ENCODE results near the gene DST. TPM values are rescaled to one million over a fixed set of nuclear protein-coding genes. Genes with fewer than 3 reads are reported as not detected.

Gene DST
- total RNA-seq, 2 experiments from 2014 or later: 3.1 to 4.4 TPM

DNA sequence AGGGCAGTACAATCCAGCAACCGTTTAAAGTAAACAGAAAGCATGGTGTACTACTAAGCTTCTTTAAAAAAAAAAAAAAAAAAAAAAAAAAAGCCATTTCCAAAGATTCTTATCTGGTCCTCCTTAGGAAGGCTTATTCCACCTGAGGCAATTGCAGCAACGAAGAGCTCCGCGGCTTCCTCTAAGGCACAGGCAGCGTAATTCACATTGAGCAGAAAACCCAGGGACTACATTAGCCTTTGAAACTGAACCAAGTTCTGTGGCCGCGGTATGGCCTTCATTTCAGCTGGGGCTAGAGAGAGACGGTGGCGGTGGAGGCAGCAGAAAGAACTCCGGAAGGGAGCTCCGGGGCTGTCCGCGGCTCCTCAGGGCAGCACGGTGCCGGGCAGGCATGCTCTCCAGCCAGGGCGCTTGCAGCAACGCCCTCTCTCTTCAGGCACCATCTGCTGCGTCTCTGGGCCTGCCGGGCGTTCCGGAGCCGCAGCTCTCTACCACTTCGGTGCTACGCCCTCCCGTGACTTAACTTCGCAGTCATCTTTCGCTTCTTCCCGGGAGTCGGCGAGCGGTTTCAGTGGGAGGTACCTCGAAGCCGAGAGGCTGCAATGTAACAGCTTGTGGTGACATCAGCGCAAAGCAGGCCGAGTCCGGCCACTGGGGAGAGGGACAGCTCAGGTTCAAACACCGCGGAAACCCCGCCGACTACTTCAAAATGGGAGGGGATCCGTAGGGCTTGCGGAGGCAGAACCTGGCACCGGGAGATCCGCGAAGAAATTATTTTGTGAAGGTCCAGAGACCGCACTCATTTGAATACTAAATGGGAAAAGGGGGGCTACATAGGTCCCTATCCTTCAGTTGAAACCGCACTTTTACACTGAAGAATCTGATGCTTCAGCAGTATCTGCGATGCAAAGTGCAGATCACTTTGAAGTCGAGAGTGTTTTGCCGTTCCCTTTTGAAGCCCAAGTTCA lies 100.0 kb downstream of the DST start:
- Mint-ChIP-seq H3K27me3 (peaks cover 2% of the 10 kb centered on the region), H3K27ac (no peak overlapping the region), H3K36me3 (ENCODE audit: low read depth) (no peaks in the 10 kb centered on the region), H3K9me3 (no peaks in the 10 kb centered on the region), H3K4me3 (no peak overlapping the region), H3K4me1 (no peaks in the 10 kb centered on the region)
- peak; percentile 69 for DNase-seq
- POLR2A ChIA-PET: no interaction called here
- CTCF ChIA-PET: interaction anchor here (0.6 to 1.3 kb wide), 3 partner anchors 30 to 375 kb away, joined by 3 read pairs; no protein-coding TSS in a partner anchor

DNA sequence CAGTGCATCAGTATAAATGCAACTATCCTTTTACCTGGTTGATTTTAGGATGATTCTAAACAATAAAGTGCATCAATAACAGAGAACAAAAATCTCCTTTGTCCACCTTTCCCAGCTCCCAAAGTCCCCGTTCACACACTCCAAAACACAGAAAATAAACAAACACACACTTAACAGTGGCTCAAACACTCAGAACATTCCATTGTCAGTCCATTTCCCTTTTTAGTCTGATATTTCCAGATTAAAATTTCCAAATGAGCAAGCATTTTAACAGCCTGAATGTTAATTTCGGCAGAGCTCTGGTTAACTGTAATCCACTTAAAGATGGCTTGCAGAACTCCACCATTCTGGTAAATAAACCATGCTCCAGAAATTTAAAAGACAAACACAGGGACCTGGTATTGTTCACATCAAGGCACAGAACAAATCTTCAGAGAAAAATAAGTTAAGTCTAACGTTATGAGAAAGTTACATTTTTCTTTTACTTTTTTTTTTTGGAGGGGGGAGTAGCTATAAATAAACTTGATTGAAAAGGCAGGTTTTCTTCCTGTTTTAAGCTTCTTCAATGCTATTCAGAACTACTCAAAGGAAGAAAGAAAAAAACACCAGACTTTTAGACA lies 100.8 kb downstream of the DST start:
- POLR2A ChIA-PET: no interaction called here
- no peak overlapping the region for H3K27ac Mint-ChIP-seq
- CTCF ChIA-PET: interaction anchor here (1.3 kb wide), 1 partner anchor 52 kb away, joined by 3 read pairs; no protein-coding TSS in a partner anchor
- H3K4me1 Mint-ChIP-seq: no peaks in the 10 kb centered on the region
- no peaks in the 10 kb centered on the region for H3K9me3 Mint-ChIP-seq
- peaks cover 2% of the 10 kb centered on the region for H3K27me3 Mint-ChIP-seq
- no peak for DNase-seq
- no peak overlapping the region for H3K4me3 Mint-ChIP-seq
- H3K36me3 Mint-ChIP-seq (ENCODE audit: low read depth): no peaks in the 10 kb centered on the region

DNA sequence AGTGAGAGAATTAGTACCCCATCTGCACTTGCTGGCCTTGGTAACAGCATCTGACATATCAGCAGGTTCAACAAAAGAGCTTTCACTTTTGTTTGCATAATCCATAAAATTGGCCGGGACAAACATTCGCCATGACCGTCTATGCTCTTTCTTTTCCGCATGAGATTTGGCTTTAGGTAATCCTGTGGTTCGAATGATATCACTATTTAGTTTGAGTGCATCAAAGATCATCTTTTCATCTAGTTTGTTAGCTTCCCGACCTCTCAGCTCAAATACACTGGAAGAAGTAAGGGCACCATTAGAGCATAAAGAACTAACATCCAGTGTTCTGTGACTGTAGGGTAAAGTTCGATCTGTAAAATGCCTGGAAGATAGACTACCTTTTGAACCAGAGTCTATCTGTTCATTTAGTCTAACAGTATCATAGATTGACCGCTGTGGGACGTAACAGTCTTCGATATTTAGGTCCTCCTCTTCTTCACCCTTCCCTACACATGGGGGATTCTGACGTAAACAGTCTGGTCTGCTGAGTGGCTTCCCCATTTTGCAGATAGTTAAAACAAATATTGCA lies 101.6 kb downstream of the DST start:
- H3K9me3 Mint-ChIP-seq: no peaks in the 10 kb centered on the region
- H3K27ac Mint-ChIP-seq: no peak overlapping the region
- ChIA-PET POLR2A (no interaction called here), CTCF (no interaction called here)
- no peak overlapping the region for H3K4me3 Mint-ChIP-seq
- H3K27me3 Mint-ChIP-seq: peaks cover 2% of the 10 kb centered on the region
- no peaks in the 10 kb centered on the region for H3K36me3 Mint-ChIP-seq (ENCODE audit: low read depth)
- no peaks in the 10 kb centered on the region for H3K4me1 Mint-ChIP-seq
- no peak for DNase-seq

DNA sequence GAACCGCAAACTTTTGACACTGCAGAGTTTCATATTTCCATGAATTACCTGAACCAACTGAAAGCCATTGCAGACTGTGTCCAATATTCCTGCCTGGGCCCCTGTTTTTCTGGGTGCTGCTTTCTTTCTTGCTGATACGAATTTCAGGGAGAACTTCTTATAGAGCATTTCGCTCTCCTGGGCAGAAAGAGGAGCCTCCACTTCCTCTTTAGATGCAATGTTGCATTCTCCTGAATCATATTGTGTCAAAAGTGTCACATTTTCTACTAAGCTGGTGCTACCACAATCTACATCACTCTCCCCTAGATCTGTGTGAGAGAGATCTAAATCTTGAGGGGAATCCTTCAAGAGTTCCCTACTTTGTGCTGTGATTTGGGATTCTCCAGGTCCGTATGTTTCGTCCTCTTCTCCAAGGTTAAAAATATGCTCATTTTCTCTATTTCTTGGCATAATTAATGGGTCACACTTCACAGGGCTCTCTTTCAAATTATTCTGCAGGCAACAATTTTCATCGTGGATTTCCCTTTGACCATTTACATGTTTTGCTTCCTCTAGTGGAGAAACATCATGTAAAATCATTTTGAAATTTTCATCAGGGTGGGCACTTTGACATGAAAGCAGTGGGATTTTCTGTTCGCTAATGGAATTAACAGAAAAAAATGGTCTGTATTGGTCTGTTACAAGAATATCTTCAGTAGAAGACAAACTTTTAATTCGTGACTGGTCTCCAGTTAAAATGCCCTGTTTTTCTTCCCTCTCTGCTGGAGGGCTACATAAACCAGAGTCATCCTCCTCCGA lies 102.3 kb downstream of the DST start:
- no peaks in the 10 kb centered on the region for H3K9me3 Mint-ChIP-seq
- H3K36me3 Mint-ChIP-seq (ENCODE audit: low read depth): no peaks in the 10 kb centered on the region
- H3K27me3 Mint-ChIP-seq: peaks cover 2% of the 10 kb centered on the region
- DNase-seq: no peak
- H3K27ac Mint-ChIP-seq: no peak overlapping the region
- ChIA-PET CTCF (no interaction called here), POLR2A (no interaction called here)
- no peaks in the 10 kb centered on the region for H3K4me1 Mint-ChIP-seq
- no peak overlapping the region for H3K4me3 Mint-ChIP-seq

DNA sequence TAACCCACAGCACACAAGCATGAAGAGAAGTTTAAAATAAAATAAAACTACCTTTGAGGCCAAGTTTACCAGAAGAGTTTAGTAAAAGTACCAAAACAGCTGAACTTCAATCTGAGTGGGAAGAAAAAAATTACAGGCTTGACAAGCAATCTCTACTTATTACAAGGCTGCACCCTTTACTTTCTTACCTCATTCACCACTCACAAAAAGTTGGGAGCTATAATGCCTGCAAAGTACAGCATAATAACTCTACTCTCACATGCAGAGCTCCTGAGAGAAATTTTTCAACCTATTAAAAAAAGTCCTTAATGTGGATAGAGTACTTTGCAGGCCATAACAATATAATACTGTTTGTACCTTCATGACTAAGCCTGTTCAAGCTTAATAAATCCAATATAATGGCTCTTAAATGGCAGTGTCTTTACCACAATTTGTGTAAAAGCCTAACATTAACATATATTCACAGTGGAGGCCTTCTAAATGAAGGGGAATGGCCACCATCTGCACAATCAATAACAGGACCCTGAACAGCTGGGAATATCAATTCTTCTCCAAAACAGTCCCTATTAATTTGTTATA lies 103.1 kb downstream of the DST start:
- H3K27ac Mint-ChIP-seq: no peak overlapping the region
- no peaks in the 10 kb centered on the region for H3K27me3 Mint-ChIP-seq
- no peak overlapping the region for H3K4me3 Mint-ChIP-seq
- no peaks in the 10 kb centered on the region for H3K4me1 Mint-ChIP-seq
- ChIA-PET CTCF (no interaction called here), POLR2A (no interaction called here)
- H3K36me3 Mint-ChIP-seq (ENCODE audit: low read depth): no peaks in the 10 kb centered on the region
- H3K9me3 Mint-ChIP-seq: no peaks in the 10 kb centered on the region
- DNase-seq: no peak

DNA sequence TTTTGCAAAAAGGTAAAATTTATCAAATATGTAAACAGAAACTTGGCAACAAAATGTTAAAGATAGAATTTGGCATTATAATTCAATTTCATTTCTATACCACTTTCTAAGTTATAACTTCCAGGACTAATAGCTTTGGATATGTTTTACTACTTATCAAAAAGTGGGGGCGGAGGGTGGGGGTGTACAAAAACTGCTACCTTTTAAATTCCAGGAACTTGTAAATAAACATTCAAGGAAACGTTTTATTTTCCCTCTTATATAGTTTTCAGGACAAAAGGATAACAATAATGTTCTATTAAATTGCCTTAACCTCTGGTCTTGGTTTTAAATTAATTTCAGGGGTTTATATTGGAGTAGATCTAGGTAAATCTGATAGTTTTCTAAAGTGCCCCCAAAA lies 103.8 kb downstream of the DST start:
- H3K27me3 Mint-ChIP-seq: no peaks in the 10 kb centered on the region
- CTCF ChIA-PET: no interaction called here

DNA sequence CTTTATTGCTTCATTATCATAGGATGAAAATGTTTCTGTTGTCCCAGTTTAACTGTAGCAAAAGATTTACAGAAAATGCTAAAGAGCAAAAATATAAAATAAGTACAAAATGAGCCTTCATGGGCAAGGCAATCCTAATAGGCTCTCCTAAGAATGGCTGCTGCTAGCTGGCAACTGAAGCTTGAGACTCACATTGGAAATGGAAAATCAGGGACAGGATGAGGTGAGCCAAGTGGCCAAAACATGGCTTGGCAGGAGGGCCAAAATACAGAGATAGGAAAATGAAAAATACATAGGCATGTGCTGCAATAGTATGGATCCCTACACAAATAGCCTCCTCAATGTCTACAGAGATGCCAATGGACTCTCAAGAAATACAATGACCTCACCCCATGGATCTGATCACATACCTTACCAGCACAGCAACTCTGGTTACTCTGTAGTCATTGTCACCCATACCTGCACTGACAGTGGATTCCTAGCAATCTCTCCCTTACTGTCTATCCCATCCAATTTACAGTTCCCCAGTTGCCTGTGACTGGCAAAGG lies 105.4 kb downstream of the DST start:
- POLR2A ChIA-PET: no interaction called here
- H3K9me3 Mint-ChIP-seq: no peaks in the 10 kb centered on the region

More for the DNA sequence above, 103.8 kb downstream of the DST start:
- no peaks in the 10 kb centered on the region for H3K9me3 Mint-ChIP-seq
- H3K4me1 Mint-ChIP-seq: no peaks in the 10 kb centered on the region
- H3K27ac Mint-ChIP-seq: no peak overlapping the region
- no peak overlapping the region for H3K4me3 Mint-ChIP-seq
- H3K36me3 Mint-ChIP-seq (ENCODE audit: low read depth): no peaks in the 10 kb centered on the region
- no peak for DNase-seq
- POLR2A ChIA-PET: no interaction called here

DNA sequence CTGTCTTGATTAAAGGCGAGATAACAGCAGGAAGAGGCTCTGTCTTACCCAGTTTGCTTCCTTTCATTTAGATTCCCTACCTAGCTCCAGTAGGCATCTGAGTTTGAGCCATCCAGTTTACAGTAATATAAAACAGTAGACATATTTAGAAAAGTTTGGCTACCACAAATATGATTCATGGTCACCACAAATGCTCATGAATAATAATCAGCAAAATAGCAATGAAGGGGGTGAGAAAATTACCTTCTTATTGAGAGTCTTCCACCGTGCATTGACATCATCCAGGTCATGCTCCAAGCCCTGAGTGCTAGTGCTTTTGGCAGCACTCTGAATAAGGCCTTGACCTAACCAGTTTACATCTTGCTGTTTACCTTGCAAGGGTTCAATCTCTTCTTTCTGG lies 106.2 kb downstream of the DST start:
- ChIA-PET CTCF (no interaction called here), POLR2A (no interaction called here)
- Mint-ChIP-seq H3K4me3 (no peak overlapping the region), H3K27ac (no peak overlapping the region), H3K9me3 (no peaks in the 10 kb centered on the region), H3K27me3 (no peaks in the 10 kb centered on the region), H3K36me3 (ENCODE audit: low read depth) (no peaks in the 10 kb centered on the region), H3K4me1 (no peaks in the 10 kb centered on the region)
- no peak for DNase-seq

More for the DNA sequence above, 105.4 kb downstream of the DST start:
- no peak overlapping the region for H3K27ac Mint-ChIP-seq
- DNase-seq: no peak
- H3K4me1 Mint-ChIP-seq: no peaks in the 10 kb centered on the region
- no peaks in the 10 kb centered on the region for H3K36me3 Mint-ChIP-seq (ENCODE audit: low read depth)
- H3K27me3 Mint-ChIP-seq: no peaks in the 10 kb centered on the region
- CTCF ChIA-PET: no interaction called here
- no peak overlapping the region for H3K4me3 Mint-ChIP-seq

DNA sequence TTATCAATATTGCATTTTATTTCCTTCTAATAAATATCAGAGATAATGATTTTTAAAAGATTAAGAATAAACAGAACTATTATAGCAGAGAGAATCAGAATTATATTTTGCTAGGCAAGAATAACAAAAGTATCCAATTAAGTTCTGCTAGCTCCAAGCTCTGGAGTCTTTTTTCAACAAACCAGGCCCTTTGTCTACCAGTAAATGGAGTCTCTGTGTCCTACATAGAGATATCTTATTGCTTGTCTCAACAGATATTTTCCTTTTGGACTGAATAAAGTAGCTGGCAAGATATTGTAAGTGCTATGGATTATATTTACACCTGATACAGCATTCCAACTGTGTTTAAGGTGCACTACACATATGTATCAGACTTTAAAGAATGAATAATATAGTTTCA lies 107.1 kb downstream of the DST start:
- ChIA-PET POLR2A (no interaction called here), CTCF (no interaction called here)
- H3K36me3 Mint-ChIP-seq (ENCODE audit: low read depth): no peaks in the 10 kb centered on the region
- no peak overlapping the region for H3K27ac Mint-ChIP-seq
- no peak for DNase-seq
- H3K4me3 Mint-ChIP-seq: no peak overlapping the region
- no peaks in the 10 kb centered on the region for H3K9me3 Mint-ChIP-seq
- H3K4me1 Mint-ChIP-seq: no peaks in the 10 kb centered on the region
- no peaks in the 10 kb centered on the region for H3K27me3 Mint-ChIP-seq

DNA sequence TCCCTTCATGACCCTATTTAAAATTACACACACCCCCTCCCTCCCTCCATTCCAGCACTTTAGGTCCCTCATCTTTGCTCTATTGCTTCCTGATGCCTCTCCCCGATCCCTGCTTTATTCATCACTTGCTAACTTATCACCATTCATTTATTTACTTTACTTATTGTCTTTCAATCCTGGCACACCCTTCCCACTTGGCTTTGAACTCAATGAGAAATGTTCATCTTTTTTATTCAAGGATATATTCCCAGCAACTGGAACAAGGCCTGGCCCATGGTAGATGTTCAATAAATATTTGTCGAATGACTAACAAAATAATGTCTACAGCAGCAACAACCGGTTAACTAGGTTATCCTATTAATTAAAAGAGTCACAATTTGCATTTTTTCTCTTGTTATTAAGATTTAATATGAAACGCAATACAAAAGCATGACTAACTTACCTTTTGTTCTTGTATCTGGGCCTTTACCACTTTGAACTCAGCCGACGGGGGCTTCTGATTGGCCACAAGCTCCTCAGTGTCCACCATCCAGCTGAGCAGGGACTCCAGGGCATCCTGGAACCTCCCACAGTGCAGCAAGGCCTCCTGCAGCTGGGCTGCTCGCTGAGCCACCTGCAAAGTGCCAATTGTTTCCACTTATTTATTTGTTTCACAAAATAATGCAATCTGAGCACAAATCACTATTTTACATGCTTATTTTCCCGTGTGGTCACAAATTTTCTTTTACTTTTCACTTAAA lies 107.8 kb downstream of the DST start:
- ChIA-PET POLR2A (no interaction called here), CTCF (no interaction called here)
- Mint-ChIP-seq H3K4me3 (no peak overlapping the region), H3K9me3 (no peaks in the 10 kb centered on the region), H3K36me3 (ENCODE audit: low read depth) (no peaks in the 10 kb centered on the region), H3K27ac (no peak overlapping the region), H3K4me1 (no peaks in the 10 kb centered on the region), H3K27me3 (no peaks in the 10 kb centered on the region)
- no peak for DNase-seq

DNA sequence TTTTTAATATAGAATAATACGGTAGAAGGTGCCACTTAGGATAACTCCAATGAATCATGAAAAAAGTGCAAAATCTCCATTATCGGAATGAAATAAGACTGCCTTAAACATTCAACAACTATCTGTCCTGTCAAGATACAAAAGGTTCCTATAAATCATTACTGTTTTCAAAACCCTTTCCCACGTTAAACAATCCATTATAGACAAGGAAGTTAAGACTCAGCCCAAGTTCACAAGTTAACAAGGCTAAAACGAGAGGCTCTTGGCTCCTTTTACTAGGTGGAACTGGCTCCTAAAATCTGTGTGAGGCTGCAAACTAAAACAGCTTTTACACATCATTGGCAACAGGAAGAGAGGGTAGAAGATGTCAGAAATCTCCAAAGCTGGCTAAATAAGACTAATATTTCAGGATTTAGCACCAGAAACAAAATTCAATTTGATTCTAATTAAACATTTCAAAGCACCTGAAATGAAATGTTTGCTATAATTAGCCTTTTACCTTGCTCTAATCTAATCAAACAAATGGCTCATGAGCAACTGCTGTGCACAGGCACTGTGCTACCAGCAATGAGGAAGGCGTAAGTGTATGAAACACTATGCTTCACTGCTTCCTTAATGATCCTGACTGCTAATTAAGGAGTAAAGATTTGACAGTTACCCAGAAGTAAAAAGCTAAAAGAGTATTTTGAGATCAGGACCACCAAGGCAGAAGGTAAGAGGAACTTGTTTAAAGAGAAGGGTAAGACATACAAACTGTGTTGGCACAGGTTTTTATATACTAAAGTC lies 109.7 kb downstream of the DST start:
- H3K4me3 Mint-ChIP-seq: no peak overlapping the region
- DNase-seq: no peak
- no peaks in the 10 kb centered on the region for H3K27me3 Mint-ChIP-seq
- H3K36me3 Mint-ChIP-seq (ENCODE audit: low read depth): no peaks in the 10 kb centered on the region
- H3K4me1 Mint-ChIP-seq: no peaks in the 10 kb centered on the region
- POLR2A ChIA-PET: no interaction called here
- CTCF ChIA-PET: interaction anchor here (1.3 kb wide), 1 partner anchor 11 kb away, joined by 3 read pairs; no protein-coding TSS in a partner anchor
- H3K27ac Mint-ChIP-seq: no peak overlapping the region
- H3K9me3 Mint-ChIP-seq: no peaks in the 10 kb centered on the region

Data from activated CD4-positive, alpha-beta T cell treated with anti-CD3 and anti-CD28 coated beads, Interleukin-2, amount 10 ng/mL, durations not matched to agents 7 days and 5 days (primary cell).